MCF 10A (cell line): ENCODE measurements around the gene LY6G5C. TPM values are rescaled to one million over a fixed set of nuclear protein-coding genes. Genes with fewer than 3 reads are reported as not detected.

ENCODE experiments used
- BruUV-seq: library from RNA; stranded (reverse); fragments of 400-500 nt; replicated peaks from 2 replicates; lab custom pipeline; 2021; lab: Mats Ljungman, UMichigan
- CTCF ChIA-PET: fragments of 300-600 bp; sonication (Branson Sonifier 250); formaldehyde crosslinking; extraction: SDS; loops from one replicate; lab custom pipeline; 2021; ENCODE audit warnings: antibody characterized with exemption, inconsistent platforms; lab: Yijun Ruan, JAX
- POLR2A ChIA-PET: fragments of 300-600, 350-650 bp; sonication (Branson Sonifier 250); formaldehyde crosslinking; extraction: SDS; loops from one replicate; lab custom pipeline; 2020; ENCODE audit warnings: antibody characterized with exemption, inconsistent platforms; lab: Yijun Ruan, JAX
- DNase-seq: peaks from one replicate; pipeline ENCODE4 v3.0.0-alpha.2; 2018; ENCODE audit not compliant: unreplicated experiment
- H3K27ac Mint-ChIP-seq: one replicate; pipeline ENCODE4 v1.8.0; 2022; ENCODE audit warnings: mild to moderate bottlenecking, low read depth, mixed read lengths; ENCODE audit not compliant: unreplicated experiment
- H3K27me3 Mint-ChIP-seq: one replicate; pipeline ENCODE4 v1.8.0; 2022; ENCODE audit warnings: mixed read lengths; ENCODE audit not compliant: insufficient read depth, unreplicated experiment
- H3K36me3 Mint-ChIP-seq: one replicate; pipeline ENCODE4 v1.8.0; 2022; ENCODE audit warnings: mild to moderate bottlenecking, moderate library complexity, mixed read lengths; ENCODE audit not compliant: insufficient read depth, unreplicated experiment
- H3K4me1 Mint-ChIP-seq: one replicate; pipeline ENCODE4 v1.8.0; 2022; ENCODE audit warnings: mixed read lengths; ENCODE audit not compliant: insufficient read depth, unreplicated experiment
- H3K4me3 Mint-ChIP-seq: one replicate; pipeline ENCODE4 v1.8.0; 2022; ENCODE audit warnings: mild to moderate bottlenecking, moderate library complexity, mixed read lengths; ENCODE audit not compliant: unreplicated experiment
- H3K9me3 Mint-ChIP-seq: one replicate; pipeline ENCODE4 v1.8.0; 2022; ENCODE audit warnings: mixed read lengths; ENCODE audit not compliant: unreplicated experiment
- CTCF ChIP-seq: fragments of 200-600 bp; IDR thresholded peaks from one replicate; pipeline ENCODE4 v1.8.0; 2022; ENCODE audit warnings: antibody characterized with exemption, mild to moderate bottlenecking; ENCODE audit not compliant: unreplicated experiment
- intact Hi-C: fragments of 100-400 bp; cut with micrococcal nuclease; formaldehyde crosslinking; loops from 2 replicates; pipeline ENCODE4 v1.14.1; 2022
- total RNA-seq: library from RNA; stranded (reverse); gene quantifications from 2 replicates; pipeline ENCODE4 v1.2.3, GENCODE V29; 2022

LY6G5C gene
- total RNA-seq, 1 experiment from 2014 or later: 1.4 TPM

GRCh38 chr6:31661262-31662123, 19.4 kb downstream of the LY6G5C start:
- H3K4me1 Mint-ChIP-seq: peaks cover 44% of the 10 kb centered on the region
- intact Hi-C loops: loop anchor here (5.0 kb wide), 1 partner anchor 39 kb away; the partner anchor contains the start of gene PRRC2A

GRCh38 chr6:31660381-31661261, 20.2 kb downstream of the LY6G5C start, which contains the start of gene C6orf47:
Gene C6orf47 (minus strand): TSS chr6:31660778. CDS start chr6:31659947, 831 bp downstream.
- intact Hi-C loops: loop anchor here (1.0 to 5.0 kb wide), 2 partner anchors 8 to 38 kb away; partner anchors contain the start of genes BAG6 and PRRC2A
- ChIA-PET CTCF (interaction anchor here (0.7 to 1.1 kb wide), 3 partner anchors 38 to 62 kb away, joined by 3 read pairs; partner anchors contain the start of gene ABHD16A), POLR2A (interaction anchor here (0.6 to 7.9 kb wide), 34 partner anchors 8 to 1658 kb away, joined by 3 to 263 read pairs (median 4); partner anchors contain the start of genes ABHD16A, APOM, ATP6V1G2 and BAG6)
- no TSS peak for BruUV-seq
- Mint-ChIP-seq H3K27ac (peak within 1 kb of the TSS; percentile 64), H3K4me1 (peaks cover 52% of the 10 kb centered on the region), H3K36me3 (peaks cover 61% of the 10 kb centered on the region), H3K4me3 (peak within 1 kb of the TSS; percentile 89), H3K27me3 (no peaks in the 10 kb centered on the region), H3K9me3 (no peaks in the 10 kb centered on the region)
- no peak for TF ChIP-seq CTCF
- DNase-seq: peak; percentile 74

More at GRCh38 chr6:31661262-31662123, 19.4 kb downstream of the LY6G5C start:
- no TSS peak for BruUV-seq
- H3K27me3 Mint-ChIP-seq: no peaks in the 10 kb centered on the region
- peaks cover 68% of the 10 kb centered on the region for H3K36me3 Mint-ChIP-seq
- CTCF ChIA-PET: interaction anchor here (0.6 to 0.9 kb wide), 3 partner anchors 37 to 164 kb away, joined by 3 read pairs; partner anchors contain the start of gene ABHD16A
- no peaks in the 10 kb centered on the region for H3K9me3 Mint-ChIP-seq
- POLR2A ChIA-PET: interaction anchor here (0.6 to 7.9 kb wide), 31 partner anchors 9 to 1657 kb away, joined by 3 to 263 read pairs (median 3); partner anchors contain the start of genes APOM, ATP6V1G2, BAG6 and CLIC1
- DNase-seq: no peak
- H3K27ac Mint-ChIP-seq: peak overlapping the region; percentile 64
- TF ChIP-seq CTCF: no peak
- H3K4me3 Mint-ChIP-seq: peak overlapping the region; percentile 89

GRCh38 chr6:31659649-31660380, 21.1 kb downstream of the LY6G5C start:
- Mint-ChIP-seq H3K9me3 (no peaks in the 10 kb centered on the region), H3K27me3 (no peaks in the 10 kb centered on the region), H3K36me3 (peaks cover 58% of the 10 kb centered on the region), H3K4me1 (peaks cover 55% of the 10 kb centered on the region), H3K4me3 (peak overlapping the region; percentile 89), H3K27ac (peak overlapping the region; percentile 64)
- intact Hi-C loops: loop anchor here (1.0 to 5.0 kb wide), 2 partner anchors 8 to 38 kb away; partner anchors contain the start of genes BAG6 and PRRC2A
- peak; percentile 32 for DNase-seq
- BruUV-seq: TSS peak; percentile 23
- ChIA-PET CTCF (interaction anchor here (0.9 to 1.1 kb wide), 3 partner anchors 43 to 113 kb away, joined by 3 to 4 read pairs (median 3); partner anchors contain the start of genes ABHD16A and ATP6V1G2), POLR2A (interaction anchor here (0.6 to 7.9 kb wide), 19 partner anchors 8 to 1312 kb away, joined by 3 to 263 read pairs (median 5); partner anchors contain the start of genes ABHD16A, APOM, ATP6V1G2 and BAG6)
- no peak for TF ChIP-seq CTCF
